NOMO-1 (cell line): Measurements from ENCODE around the gene GOLGA8A.
A peak's percentile ranks its signal among the peaks of the same experiment; 100 is the strongest.
"Not testable (repeated sequence)": the region's sequence is repeated elsewhere in the genome, so short reads cannot be mapped to it uniquely, and the experiment has no call there.

Source experiments
- DNase-seq, 2 experiments: peaks; one replicate each; lab custom pipeline; 2025; ENCODE audit not compliant: unreplicated experiment in 2 of 2; lab: John Stamatoyannopoulos, UW

The GOLGA8A gene, protein sequence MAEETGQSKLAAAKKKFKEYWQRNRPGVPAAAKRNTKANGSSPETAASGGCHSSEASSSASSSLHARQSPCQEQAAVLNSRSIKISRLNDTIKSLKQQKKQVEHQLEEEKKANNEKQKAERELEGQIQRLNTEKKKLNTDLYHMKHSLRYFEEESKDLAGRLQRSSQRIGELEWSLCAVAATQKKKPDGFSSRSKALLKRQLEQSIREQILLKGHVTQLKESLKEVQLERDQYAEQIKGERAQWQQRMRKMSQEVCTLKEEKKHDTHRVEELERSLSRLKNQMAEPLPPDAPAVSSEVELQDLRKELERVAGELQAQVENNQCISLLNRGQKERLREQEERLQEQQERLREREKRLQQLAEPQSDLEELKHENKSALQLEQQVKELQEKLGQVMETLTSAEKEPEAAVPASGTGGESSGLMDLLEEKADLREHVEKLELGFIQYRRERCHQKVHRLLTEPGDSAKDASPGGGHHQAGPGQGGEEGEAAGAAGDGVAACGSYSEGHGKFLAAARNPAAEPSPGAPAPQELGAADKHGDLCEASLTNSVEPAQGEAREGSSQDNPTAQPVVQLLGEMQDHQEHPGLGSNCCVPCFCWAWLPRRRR

DNA sequence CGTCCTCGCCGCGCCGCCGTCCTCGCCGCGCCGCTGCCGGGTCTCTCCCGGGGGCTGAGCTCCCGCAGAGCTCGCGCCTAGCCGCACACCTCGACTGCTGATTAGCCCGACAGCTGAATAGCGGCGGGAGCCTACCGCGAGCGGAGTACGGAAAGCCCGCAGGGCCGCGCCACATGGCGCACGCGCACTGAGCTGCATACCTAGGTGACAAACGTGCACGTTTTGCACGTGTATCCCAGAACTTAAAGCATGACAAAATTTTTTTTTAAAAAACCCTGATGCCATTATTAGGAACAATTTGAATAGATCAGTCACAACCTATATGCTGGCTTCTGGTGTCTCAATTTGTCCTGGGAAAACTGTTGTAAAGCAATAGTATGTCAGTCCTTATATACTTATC, at the start of gene GOLGA8A:
TSS of gene GOLGA8A (minus strand) at position 122 of the 400 bp plus-strand sequence. CDS start 48,117 bp downstream, outside the sequence.
- no peak for DNase-seq

DNA sequence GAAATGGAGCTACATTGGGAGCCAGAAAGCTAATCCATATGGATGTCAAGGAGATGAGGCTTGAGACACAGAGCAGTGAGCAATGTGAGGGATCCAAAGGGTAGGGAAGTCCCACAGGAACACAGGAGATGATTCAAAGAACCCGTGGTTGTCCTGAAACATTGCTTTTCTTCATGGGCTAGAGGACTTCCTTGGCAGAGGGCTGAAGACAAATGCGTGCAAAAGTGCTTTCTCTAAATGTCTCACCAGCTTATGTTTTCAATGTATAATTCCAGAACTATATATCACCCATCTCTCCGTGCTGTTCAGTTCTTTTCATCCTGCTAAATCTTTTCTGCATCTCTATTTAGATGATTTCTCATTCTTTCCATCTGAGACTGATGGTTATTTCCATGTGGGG, 46.0 kb upstream of the GOLGA8A start:
- no peak for DNase-seq

DNA sequence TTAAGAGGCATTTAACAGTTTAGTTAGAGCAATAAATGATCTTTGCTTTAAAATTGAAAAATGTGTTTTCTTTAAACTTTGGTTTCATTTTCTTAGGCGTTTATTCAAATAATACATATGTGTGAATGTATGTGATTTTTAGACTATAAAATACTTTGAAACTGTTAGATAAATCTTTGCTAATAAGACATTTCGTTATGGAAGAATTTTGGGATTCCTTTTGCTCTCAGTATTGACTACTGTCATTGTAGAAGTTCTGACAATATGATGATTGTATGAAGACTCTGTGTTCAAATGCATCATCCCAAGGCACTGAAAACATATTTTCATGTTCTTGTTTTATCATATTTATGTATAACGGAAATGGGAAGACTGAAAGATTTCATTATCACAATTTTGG, 43.8 kb upstream of the GOLGA8A start:
- no peak for DNase-seq

DNA sequence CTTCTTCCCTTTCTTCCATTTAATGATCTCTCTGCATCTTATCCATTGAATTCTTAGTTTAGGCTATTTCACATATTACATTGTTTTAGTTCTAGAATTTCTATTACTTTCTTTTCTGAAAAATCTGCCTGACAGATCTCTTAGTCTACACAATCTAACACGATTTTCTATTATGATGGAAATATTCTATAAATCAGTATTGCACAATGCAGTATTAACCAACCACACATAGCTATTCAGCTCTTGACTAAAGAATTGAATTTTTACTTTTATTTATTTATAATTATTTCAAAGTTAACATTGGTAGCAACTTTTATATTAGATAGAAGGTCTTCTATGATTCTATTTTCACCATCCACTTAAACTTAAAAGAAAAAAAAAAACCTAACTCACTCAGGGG, 36.2 kb upstream of the GOLGA8A start:
- no peak for DNase-seq

DNA sequence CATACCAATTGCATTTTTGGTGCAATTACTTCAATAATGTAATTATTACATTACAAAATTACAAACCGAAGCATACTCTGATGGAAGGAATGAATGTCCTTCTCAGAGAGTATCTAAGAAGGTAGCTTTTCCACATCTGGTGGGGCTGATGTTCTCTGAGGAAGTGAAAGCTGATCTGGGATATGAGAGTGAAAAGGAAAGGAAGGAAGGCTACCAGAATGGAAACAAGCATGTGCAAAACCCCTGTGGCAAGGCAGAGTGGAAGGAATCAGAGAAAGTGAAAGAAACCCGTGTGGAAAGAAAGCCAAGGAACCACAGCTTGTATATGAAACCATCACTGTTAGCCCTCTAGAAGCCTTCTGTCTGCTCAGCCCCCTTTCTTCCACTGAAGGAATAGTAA, 35.3 kb upstream of the GOLGA8A start:
- no peak for DNase-seq

DNA sequence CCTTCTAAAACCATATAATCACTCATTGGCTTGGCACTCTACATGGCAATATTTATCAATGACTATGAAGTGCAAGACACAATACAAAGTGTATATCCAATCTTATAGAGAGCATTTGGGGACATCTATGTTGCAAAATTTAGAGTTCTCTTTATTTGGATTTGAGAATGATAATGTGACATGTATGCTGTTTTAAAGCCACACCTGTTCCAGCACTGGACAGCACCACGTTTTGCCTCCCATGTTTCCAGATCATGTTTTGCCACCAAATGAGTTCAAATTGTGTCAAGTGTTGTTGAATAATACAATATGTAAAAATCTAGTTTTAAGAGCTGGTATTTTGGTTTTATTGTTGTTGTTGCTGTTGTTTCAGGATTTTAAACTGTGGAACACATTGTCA, 33.3 kb upstream of the GOLGA8A start:
- no peak for DNase-seq

DNA sequence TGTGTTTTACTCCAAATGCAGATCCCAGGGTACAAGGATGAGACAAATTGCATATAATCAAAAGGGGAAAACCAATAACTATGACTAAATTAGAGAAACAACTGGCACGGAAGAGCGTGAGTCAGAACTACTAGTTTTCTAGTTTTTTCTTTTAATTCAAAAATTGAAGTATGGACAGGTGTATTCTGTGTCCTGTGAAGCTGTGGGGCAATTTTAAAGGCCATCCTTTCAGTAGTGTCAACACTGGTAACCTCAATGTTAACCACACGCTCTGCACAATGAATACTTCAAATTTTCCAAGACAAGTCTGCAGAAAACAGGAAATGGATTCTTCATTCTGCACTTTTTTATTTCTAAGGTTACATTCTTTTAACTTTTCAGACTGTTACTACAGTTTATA, 32.5 kb upstream of the GOLGA8A start:
- DNase-seq, result no peak

DNA sequence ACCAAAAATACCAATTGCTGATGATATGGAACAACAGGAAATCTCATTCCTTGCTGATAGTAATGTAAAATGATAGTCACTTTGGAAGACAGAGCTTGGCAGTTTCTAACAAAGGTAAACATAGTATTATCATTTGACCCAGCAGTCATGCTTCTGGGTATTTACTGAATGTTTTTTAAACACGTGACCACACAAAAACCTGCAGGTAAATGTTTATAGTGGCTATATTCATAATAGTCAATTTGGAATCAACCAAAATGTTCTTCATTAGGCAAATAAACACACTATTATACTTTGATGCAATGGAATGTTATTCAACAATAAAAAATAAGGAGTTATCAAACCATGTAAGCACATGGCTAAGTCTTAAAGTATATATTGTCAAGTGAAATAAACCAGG, 24.1 kb upstream of the GOLGA8A start:
- DNase-seq, result no peak

DNA sequence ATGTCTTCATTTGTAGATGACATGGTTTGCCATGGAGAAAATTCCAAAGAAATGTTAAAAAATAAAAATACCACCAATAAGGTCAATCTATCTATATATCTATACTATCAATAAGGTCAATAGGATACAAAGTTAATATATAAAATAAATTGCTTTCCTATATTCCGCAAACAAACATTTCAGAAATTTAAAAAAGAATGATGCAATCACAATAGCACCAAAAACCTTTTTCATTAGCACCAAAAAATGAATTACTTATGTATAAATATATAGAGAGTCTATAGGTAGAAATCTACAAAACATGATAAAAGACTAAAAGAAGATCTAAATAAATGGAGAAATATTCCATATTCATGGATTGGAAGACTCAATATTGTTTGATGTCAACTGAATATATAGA, 22.8 kb upstream of the GOLGA8A start:
- DNase-seq, result no peak

DNA sequence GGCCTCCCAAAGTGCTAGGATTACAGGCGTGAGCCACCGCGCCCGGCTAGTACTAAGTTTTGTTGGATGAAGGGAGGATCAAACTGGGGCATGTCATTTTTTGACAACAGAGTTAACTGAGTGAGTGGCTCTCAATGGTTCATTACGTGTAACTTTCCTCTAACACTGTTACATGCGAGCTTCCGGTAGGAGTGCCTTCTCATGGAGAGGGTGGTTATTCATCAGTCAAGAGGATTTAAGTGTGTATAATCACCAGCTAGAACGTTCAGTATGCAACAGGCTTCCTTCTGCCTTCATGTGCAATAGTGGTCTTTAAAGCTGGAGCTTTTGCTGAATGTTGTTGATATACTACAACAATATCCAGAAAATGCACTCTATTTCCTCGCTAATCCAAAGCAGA, 19.1 kb upstream of the GOLGA8A start:
- peak in 1 of 2 experiments; percentile 72 for DNase-seq

DNA sequence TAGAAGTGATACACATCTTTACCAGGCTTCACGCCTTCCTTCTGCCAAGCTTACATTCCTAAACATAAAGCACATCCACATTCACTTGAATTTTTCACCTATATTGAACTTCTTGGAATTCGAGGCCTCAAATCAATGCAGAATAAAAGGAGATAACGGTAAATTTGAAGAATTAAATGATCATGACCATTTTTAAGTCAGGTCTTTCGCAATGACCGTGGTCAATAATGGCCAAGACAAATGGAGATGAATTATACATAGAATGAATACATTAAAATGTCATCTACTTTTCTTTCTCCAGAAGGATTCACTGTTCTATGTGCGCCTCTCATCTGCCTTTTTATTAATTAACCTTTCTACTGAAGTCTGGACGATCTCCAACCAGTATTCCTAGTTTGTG, 5.3 kb upstream of the GOLGA8A start:
- DNase-seq, result no peak

DNA sequence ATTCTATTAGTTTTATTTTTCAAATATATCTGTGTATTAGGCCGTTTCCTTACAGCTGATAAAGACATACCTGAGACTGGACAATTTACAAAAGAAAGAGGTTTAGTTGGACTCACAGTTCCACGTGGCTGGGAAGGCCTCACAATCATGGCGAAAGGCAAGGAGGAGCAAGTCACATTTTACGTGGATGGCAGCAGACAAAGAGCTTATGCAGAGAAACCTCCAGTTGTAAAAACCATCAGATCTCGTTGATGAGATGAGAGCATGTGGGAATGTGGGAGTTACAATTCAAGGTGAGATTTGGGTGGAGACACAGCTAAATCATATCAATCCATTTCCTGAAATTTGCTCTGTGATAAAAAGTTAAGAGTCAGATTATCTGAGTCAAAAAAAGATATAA, 2.3 kb upstream of the GOLGA8A start:
- DNase-seq, result no peak

DNA sequence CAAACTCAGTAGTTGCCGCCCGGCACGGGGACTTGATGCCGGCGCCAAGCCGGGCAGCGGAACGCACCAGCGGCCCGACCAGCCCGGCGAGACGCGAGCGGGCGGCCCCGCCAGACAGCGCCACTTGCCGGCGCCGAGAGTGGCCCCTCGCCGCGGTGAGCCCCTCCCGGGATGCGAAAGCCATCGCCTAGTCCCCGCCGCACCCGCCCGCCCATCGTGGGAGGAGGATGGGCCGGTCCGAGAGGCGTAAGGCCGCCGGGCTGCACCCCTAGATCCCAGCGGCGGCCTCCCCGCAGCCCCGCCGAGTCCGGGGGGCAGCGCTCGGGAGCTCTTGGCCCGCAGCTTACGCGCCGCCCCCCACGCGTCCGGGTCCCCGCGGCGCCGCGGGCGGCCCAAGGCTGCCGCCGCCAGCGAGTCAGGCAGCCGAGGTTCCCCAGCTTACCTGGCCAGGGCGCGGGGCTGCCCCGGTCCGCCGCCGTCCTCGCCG, 609 bp downstream of the GOLGA8A start:
- DNase-seq, result no peak

DNA sequence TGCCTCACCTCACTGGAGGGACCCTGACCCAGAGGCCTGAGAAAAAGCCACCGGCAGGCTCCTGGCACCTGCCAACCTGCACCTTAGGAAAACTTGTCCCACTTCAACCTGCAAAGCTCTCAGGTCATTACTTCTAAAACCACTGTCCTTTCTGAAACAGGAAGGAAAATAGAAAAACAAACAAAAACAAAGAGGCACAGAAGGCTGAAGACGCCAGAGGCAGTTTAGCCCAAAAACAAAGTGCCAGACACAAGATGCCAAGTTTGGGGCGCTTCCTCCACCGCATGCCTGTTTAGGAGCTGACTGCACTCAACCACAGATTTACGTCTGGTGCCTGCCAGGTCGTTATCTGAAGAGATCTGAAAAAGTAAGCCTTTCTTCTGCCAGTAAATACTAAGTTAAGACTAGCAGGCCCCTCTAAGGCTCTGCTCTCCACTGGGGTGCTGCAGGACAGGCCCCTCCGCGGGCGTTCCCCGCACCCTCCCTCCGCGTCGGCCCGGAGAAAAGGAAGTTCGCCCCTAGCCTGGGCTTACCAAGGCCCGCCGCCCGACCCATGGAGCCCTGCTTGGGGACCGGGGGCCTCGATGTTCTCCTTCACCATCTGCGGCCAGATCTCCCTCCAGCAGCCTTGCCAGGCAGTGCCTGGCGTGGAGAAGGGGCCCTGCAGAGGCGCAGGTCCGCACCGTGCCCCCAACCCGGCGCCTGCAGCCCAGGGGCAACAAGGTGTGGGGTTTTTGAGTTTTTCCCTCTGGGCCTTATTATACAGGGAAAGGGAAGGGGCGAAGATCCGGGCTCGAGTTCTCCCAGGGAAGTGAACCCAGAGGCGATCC, 1.3 kb downstream of the GOLGA8A start:
- DNase-seq, result no peak

DNA sequence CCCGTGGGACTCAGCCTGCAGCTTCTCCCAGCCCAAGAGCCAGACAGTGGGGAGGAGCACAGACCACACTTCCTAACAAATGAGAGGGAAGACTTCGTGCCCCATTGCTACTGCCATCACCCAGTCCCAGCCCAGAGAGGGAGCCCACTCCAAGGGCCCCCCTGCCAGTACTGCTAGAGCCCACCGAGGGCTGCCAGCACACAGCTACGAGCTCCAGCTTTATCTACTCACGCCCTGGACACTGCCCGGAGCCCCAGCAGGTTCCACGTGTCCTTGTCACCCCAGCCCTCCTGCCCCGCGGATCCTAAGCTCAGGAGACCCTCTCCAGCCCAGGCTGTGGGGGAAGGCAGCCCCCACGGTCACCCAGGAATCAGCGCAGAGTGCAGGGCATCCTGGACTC, 1.9 kb downstream of the GOLGA8A start:
- no peak for DNase-seq

DNA sequence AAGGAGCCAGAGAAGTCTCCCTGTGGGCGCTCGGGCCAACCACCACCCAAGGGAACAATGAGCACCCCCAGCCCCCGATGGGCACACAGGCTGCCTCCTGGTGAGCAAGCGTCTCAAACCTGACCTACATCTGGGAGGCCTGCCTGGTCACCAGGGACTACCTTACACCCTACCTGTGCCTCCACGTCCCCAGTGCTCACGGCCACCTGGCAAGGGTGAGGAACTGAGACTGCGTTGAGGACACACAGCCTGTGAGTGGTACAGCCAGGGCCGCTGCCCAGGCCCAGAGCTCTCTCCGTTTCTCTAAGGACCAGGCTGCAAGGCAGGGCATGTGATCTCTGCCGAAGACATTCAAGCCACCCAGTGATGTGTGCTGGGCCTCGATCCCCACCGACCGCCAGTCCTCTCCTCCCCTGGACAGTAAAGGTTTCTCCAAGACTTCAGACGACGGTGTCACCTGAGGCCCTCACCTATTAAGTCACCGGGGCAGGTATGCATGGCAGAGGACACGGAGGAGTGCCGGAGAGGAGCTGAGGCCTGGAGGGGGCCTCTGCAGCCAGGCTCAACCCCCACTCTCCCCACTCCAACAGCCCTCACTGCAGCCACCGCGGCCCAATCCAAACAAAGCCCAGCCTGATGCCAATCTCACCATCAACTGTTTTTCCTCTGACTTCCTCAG, 2.8 kb downstream of the GOLGA8A start:
- DNase-seq, result no peak

DNA sequence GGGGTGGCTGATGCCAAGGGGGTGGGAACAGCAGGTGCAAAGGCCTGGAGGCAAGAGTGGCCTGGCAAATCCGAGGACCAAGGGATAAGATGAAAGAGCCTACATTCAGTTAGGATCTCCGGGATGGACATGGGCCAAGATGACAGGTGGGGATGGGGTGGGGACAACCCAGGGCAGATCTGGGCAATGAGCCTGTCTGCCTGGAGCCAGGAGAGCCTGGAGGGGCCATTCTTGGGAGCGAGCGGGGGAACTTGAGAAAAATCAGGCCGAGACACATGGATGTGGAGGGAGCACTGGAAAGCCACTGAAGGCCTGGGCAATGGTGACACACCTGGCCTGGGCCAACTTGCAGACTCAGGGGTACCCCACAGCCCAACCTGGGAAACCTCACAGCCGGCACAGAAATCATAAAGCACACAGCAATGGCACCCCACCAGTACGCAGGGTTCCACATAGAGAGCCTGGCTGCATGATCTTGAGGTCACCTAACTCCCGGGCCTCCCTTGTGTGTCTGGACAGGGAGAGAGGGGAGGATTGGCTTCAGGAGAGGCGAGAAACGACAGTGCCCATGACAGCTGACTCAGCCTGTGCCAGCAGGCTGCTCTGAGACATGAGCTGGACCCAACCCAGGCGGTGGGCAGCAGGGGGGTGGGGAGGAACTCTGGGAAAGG, 3.5 kb downstream of the GOLGA8A start:
- DNase-seq, result not testable (repeated sequence)

DNA sequence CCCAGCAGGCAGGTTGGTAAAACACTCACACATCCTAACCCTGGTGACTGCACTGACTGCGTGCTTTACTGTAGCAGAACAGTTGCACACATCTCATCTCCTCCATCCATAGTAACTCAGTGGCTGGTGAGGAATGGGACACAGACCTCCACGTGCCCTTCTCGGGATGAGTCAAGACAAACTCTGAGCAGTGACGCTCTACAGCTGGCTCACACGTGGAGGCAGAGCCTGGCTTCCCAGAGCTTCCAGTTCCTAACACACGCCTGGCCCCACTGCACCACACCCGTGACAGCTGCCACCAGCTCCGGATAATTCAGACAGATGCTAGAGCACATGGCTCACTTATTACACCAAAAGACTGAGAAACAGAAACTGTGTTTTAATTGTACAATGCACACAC, 7.0 kb downstream of the GOLGA8A start:
- DNase-seq, result not testable (repeated sequence)

DNA sequence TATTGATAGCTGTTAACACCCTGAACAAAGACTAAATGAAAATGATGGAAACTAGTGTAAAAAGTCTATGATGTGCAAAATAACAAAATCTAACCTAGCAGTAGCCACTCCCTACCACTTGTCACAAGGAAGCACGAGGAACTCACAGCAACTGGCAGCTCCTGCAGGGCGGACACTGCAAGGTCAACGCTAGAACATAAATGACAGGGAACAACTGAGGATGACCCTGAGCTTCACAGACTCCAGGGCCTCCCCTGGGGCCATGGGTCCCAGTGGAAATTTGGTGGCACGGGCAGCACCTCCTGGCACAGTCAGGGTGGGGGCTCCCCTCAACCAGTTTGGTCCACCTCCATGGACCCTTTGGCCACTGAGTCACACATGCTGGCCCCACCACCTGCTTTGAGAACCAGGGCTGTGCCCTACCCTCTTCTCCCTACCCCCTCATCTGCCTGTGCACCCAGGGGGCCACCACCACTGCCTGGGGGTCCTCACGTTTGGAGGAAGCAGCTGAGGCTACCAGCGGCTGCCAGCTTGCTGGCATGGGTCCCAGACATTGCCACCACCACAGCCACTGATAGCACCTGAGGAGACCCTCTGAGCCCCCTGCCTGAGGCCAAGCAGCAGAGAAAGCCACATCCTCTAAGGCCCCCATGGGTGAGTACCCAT, 14.1 kb downstream of the GOLGA8A start:
- not testable (repeated sequence) for DNase-seq

DNA sequence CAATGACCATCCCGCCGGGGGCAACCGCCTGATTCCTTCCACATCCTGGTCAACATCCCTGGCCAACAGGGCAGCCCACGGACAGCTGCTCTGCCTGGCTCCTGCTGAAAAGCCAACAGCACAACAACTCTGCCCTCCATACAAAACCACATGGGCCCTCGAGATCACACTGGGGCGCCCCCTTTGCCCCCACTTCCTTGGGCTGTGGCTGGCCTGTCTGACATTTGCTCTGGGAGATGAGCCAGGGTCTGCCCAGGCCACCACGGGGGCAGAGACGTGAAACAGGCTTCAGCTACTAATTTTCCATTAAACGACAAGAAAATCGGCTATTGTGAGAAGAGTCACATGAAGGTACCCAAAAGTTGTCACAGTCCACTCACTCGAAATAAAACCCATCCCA, 16.7 kb downstream of the GOLGA8A start:
- not testable (repeated sequence) for DNase-seq
